BJ (cell line): ENCODE measurements around the gene ITGB4. TPM values are rescaled to one million over a fixed set of nuclear protein-coding genes. Genes with fewer than 3 reads are reported as not detected.
A peak's percentile ranks its signal among the peaks of the same experiment; 100 is the strongest.

Experiments used
- CTCF ChIA-PET: fragments of 350-600 bp; formaldehyde crosslinking; extraction: SDS; loops from one replicate; lab custom pipeline; 2021; ENCODE audit warnings: antibody characterized with exemption, inconsistent platforms; lab: Yijun Ruan, JAX
- POLR2A ChIA-PET: fragments of 300-600 bp; sonication (Branson Sonifier 250); formaldehyde crosslinking; extraction: SDS; loops from one replicate; lab custom pipeline; 2021; ENCODE audit warnings: antibody characterized with exemption; lab: Charles Lee
- DNase-seq: peaks from one replicate; pipeline ENCODE4 v3.0.0-alpha.2; 2011; ENCODE audit warnings: low read depth
- H3K27me3 ChIP-seq: 2 replicates; pipeline ENCODE4 v1.6.0; 2011; ENCODE audit warnings: low read length; ENCODE audit not compliant: control insufficient read depth, insufficient read depth
- H3K36me3 ChIP-seq: 2 replicates; pipeline ENCODE4 v1.5.1; 2011; ENCODE audit warnings: low read length; ENCODE audit not compliant: control insufficient read depth, insufficient read depth
- H3K4me3 ChIP-seq: 2 replicates; pipeline ENCODE4 v1.5.1; 2011; ENCODE audit warnings: low read depth, mild to moderate bottlenecking, control low read depth, low read length
- CTCF ChIP-seq: IDR thresholded peaks from 2 replicates; pipeline ENCODE4 v1.5.1; 2011; ENCODE audit warnings: low read depth, mild to moderate bottlenecking, control low read depth, inconsistent platforms, low read length, moderate library complexity; ENCODE audit not compliant: insufficient read depth
- polyA plus RNA-seq: library from polyadenylated mRNA; depleted of rRNA; stranded (reverse); fragments of >200 nt; gene quantifications from 2 replicates; pipeline ENCODE4 v1.2.3, GENCODE V29; 2011

The ITGB4 gene
- polyA plus RNA-seq, 1 experiment = 2.3 TPM

- TF ChIP-seq CTCF = peak; percentile 63
- ChIA-PET POLR2A (no interaction called here), CTCF (interaction anchor here (0.8 to 8.1 kb wide), 4 partner anchors 15 to 98 kb away, joined by 3 to 48 read pairs (median 3); partner anchors contain the start of gene GALK1)
- peaks cover 14% of the 10 kb centered on the region for H3K36me3 ChIP-seq
- no peak for DNase-seq
- H3K27me3 ChIP-seq = no peaks in the 10 kb centered on the region
- H3K4me3 ChIP-seq = peak overlapping the region; percentile 94
Measured at GRCh38 chr17:75778861-75779249, 57.6 kb downstream of the ITGB4 start.

- POLR2A ChIA-PET = interaction anchor here (0.6 to 0.9 kb wide), 17 partner anchors 12 to 385 kb away, joined by 3 to 15 read pairs (median 4); partner anchors contain the start of genes GALK1 and WBP2
- Histone ChIP-seq H3K27me3 (no peaks in the 10 kb centered on the region), H3K36me3 (peaks cover 14% of the 10 kb centered on the region), H3K4me3 (peak overlapping the region; percentile 94)
- no peak for TF ChIP-seq CTCF
- CTCF ChIA-PET = interaction anchor here (1.0 to 8.1 kb wide), 4 partner anchors 15 to 98 kb away, joined by 3 to 48 read pairs (median 4); partner anchors contain the start of gene GALK1
- DNase-seq = peak; percentile 99
Measured at GRCh38 chr17:75779250-75779986, 58.2 kb downstream of the ITGB4 start.

- Histone ChIP-seq H3K27me3 (no peaks in the 10 kb centered on the region), H3K4me3 (no peak overlapping the region), H3K36me3 (peaks cover 14% of the 10 kb centered on the region)
- ChIA-PET POLR2A (interaction anchor here (0.5 to 0.9 kb wide), 20 partner anchors 9 to 386 kb away, joined by 3 to 15 read pairs (median 4); partner anchors contain the start of genes GALK1 and WBP2), CTCF (interaction anchor here (1.0 to 8.1 kb wide), 2 partner anchors 16 to 27 kb away, joined by 4 to 48 read pairs; partner anchors contain the start of gene GALK1)
- no peak for DNase-seq
- TF ChIP-seq CTCF = no peak
Measured at GRCh38 chr17:75779987-75780889, 59.0 kb downstream of the ITGB4 start.

GRCh38 chr17:75783069-75783783, 62.0 kb downstream of the ITGB4 start:
- no peak for DNase-seq
- ChIA-PET POLR2A (interaction anchor here (1.3 kb wide), 1 partner anchor 72 kb away, joined by 3 read pairs; the partner anchor contains the start of gene WBP2), CTCF (interaction anchor here (0.5 to 4.9 kb wide), 30 partner anchors 9 to 1304 kb away, joined by 3 to 35 read pairs (median 4); partner anchors contain the start of genes GALK1, MRPL38, TRIM47 and TRIM65)
- Histone ChIP-seq H3K36me3 (peaks cover 6% of the 10 kb centered on the region), H3K27me3 (no peaks in the 10 kb centered on the region), H3K4me3 (no peak overlapping the region)
- peak; percentile 77 for TF ChIP-seq CTCF
